Right atrium auricular region (tissue), 2 donors: ENCODE data around the gene HDAC9. TPM values are rescaled to one million over a fixed set of nuclear protein-coding genes. Genes with fewer than 3 reads are reported as not detected.

Experiments
- DNase-seq: peaks from one replicate; pipeline ENCODE4 v3.0.0-alpha.2; 2019; ENCODE audit warnings: low spot score
- H3K27ac ChIP-seq, 2 donors: fragments of 200-600 bp; sonication (generic); 1 replicate in 1 of 2; 2 replicates in 1 of 2; pipeline ENCODE4 v1.5.1; 2016 to 2019
- H3K27me3 ChIP-seq, 2 donors: fragments of 200-600 bp; sonication (generic); one replicate each; pipeline versions ENCODE4 v1.5.1 to v1.6.0; 2017 to 2019
- H3K36me3 ChIP-seq: fragments of 200-600 bp; sonication (generic); one replicate; pipeline ENCODE4 v1.5.1; 2016
- H3K4me1 ChIP-seq, 2 donors: fragments of 200-600 bp; sonication (generic); one replicate each; pipeline versions ENCODE4 v1.5.1 to v1.6.0; 2017 to 2019
- H3K4me3 ChIP-seq, 2 donors: fragments of 200-600 bp; sonication (generic); 1 replicate in 1 of 2; 2 replicates in 1 of 2; pipeline ENCODE4 v1.5.1; 2017 to 2019; ENCODE audit warnings: mild to moderate bottlenecking in 1 of 2, moderate library complexity in 1 of 2
- H3K9me3 ChIP-seq, 2 donors: fragments of 200-600 bp; sonication (generic); one replicate each; pipeline ENCODE4 v1.5.1; 2019
- total RNA-seq, 2 donors: library from RNA; depleted of rRNA; stranded (reverse); fragments of >200 nt; gene quantifications; one replicate each; pipeline ENCODE4 v1.1.0, GENCODE V29; 2016
- TF ChIP-seq, protein P1 (sequence below), 2 donors: fragments of 200-600 bp; sonication (generic); IDR thresholded peaks; one replicate each; pipeline ENCODE4 v1.5.1; 2019; ENCODE audit warnings: antibody characterized with exemption in 2 of 2

Gene HDAC9
- total RNA-seq, 2 donors from 2014 or later, result 16.6 to 28.0 TPM

DNA sequence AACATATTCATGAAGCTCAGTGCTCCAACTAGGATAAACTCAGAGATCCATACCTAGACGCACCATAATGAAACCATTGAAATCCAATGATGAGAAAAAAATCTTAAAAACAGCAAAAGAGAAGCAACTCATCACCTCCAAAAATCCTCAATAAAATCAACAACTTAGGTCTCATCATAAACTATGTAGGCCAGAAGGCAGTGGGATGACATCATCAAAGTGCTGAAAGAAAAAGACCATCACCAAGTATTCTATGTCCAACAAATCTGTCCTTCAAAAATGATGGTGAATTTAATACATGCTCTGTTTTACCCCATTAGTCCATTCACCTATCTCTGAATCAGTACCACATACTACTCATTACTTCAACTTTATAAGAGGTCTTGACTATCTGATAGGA, 304.4 kb downstream of the HDAC9 start:
- Histone ChIP-seq H3K9me3 (no peaks in the 10 kb centered on the region), H3K27me3 (no peaks in the 10 kb centered on the region), H3K27ac (no peak overlapping the region), H3K4me1 (no peaks in the 10 kb centered on the region), H3K36me3 (no peaks in the 10 kb centered on the region), H3K4me3 (no peak overlapping the region)
- no peak for DNase-seq
- TF ChIP-seq, protein P1, sequence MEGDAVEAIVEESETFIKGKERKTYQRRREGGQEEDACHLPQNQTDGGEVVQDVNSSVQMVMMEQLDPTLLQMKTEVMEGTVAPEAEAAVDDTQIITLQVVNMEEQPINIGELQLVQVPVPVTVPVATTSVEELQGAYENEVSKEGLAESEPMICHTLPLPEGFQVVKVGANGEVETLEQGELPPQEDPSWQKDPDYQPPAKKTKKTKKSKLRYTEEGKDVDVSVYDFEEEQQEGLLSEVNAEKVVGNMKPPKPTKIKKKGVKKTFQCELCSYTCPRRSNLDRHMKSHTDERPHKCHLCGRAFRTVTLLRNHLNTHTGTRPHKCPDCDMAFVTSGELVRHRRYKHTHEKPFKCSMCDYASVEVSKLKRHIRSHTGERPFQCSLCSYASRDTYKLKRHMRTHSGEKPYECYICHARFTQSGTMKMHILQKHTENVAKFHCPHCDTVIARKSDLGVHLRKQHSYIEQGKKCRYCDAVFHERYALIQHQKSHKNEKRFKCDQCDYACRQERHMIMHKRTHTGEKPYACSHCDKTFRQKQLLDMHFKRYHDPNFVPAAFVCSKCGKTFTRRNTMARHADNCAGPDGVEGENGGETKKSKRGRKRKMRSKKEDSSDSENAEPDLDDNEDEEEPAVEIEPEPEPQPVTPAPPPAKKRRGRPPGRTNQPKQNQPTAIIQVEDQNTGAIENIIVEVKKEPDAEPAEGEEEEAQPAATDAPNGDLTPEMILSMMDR (IDR thresholded peaks at IDR 0.05), result no peak

GRCh38 chr7:18803923-18804322, 308.4 kb downstream of the HDAC9 start:
- Histone ChIP-seq H3K4me1 (no peaks in the 10 kb centered on the region), H3K9me3 (no peaks in the 10 kb centered on the region), H3K36me3 (no peaks in the 10 kb centered on the region), H3K4me3 (no peak overlapping the region), H3K27ac (no peak overlapping the region), H3K27me3 (no peaks in the 10 kb centered on the region)
- DNase-seq, result no peak
- TF ChIP-seq, protein P1 (IDR thresholded peaks at IDR 0.05), result no peak

DNA sequence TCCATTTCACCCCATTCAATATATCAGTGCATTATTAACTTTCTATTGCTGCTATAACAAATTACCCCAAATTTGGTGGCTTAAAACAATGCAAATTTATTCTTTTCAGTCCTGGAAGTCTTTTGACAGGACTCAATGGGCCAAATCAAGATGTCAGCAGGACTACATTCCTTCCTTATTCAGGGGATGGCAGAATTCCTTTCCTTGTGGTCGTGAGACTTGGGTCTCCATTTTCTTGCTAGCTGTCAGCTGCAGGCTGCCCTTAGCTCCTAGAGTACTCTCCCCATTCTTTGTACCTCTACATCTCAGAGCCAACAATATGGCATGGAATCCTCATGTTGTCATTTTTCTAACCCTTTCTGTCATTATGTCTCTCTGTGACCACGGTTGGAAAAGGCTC, 310.6 kb downstream of the HDAC9 start:
- Histone ChIP-seq H3K4me1 (no peaks in the 10 kb centered on the region), H3K4me3 (no peak overlapping the region), H3K27ac (no peak overlapping the region), H3K9me3 (no peaks in the 10 kb centered on the region), H3K27me3 (no peaks in the 10 kb centered on the region), H3K36me3 (no peaks in the 10 kb centered on the region)
- DNase-seq, result no peak
- TF ChIP-seq, protein P1 (IDR thresholded peaks at IDR 0.05), result no peak

DNA sequence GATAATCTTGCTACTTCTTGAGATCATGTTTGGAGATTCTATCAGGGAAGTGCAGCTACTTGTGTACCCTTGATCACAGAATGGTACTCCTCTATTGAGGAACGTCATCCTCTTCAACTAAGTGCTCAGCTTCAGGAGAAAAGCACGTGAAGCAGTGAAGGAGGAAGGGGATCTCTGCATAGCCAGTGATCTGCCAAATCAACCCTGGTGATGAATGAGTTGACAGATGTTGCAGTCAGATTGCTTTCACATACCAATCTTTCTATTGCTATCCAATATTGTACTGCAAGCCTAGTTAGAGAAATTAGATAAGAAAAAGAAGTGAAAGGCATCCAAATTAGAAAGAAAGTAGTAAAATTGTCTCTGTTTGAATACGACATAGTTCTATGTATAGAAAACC, 312.5 kb downstream of the HDAC9 start:
- no peaks in the 10 kb centered on the region for H3K36me3 ChIP-seq
- no peak for DNase-seq
- H3K27me3 ChIP-seq, result no peaks in the 10 kb centered on the region
- TF ChIP-seq, protein P1 (IDR thresholded peaks at IDR 0.05), result no peak
- H3K9me3 ChIP-seq, result peaks cover 0 to 6% of the 10 kb centered on the region in 2 donors
- no peak overlapping the region for H3K27ac ChIP-seq
- no peak overlapping the region for H3K4me3 ChIP-seq
- no peaks in the 10 kb centered on the region for H3K4me1 ChIP-seq

GRCh38 chr7:18815261-18815960, 319.9 kb downstream of the HDAC9 start:
- H3K36me3 ChIP-seq, result no peaks in the 10 kb centered on the region

More at GRCh38 chr7:18815261-18815960, 319.9 kb downstream of the HDAC9 start:
- no peaks in the 10 kb centered on the region for H3K27me3 ChIP-seq
- no peak for DNase-seq
- no peak overlapping the region for H3K4me3 ChIP-seq
- TF ChIP-seq, protein P1 (IDR thresholded peaks at IDR 0.05), result no peak
- H3K4me1 ChIP-seq, result no peaks in the 10 kb centered on the region
- no peak overlapping the region for H3K27ac ChIP-seq
- peaks cover 0 to 9% of the 10 kb centered on the region in 2 donors for H3K9me3 ChIP-seq
